GM19455 (cell line): ENCODE data around the gene ZIC5.

ENCODE experiments used
- ATAC-seq: cut with Tn5 transposase; IDR thresholded peaks from one replicate; pipeline ENCODE4 v1.9.1; 2021; ENCODE audit not compliant: unreplicated experiment

Gene ZIC5

DNA sequence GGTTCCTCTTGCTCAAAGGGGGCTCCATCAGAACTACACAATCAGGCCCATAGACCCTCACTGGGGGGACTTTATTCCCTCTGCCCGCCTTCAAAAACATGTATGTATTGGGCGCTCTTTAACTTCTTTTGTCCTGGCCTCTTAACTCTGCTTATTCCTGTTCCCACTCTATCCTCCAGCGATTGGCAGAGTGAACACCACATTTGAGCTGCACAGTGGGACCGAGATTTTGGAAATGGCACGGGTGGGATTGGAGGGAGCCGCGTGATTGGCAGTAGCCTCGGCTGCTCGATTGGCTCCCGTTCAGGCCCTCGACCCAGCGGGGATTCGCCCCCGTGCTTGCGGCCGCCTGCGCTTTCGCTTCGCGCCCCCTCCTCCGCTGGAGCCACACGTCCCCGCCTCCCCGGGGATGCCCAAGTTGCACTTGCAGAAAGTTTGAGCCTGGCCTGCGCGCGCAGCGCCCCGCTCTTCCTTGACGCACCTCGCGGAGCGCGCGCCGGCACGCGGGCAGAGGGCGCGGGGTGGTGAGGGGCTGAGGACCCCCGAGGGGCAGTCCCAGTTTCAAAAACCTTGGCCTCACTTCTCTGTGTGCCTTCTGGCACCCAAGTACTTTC is at the start of gene ZIC5:
ZIC5 (minus strand) TSS at position 192 of the 614 bp plus-strand sequence; CDS start at position 28, 164 bp downstream.
- no peak for ATAC-seq

DNA sequence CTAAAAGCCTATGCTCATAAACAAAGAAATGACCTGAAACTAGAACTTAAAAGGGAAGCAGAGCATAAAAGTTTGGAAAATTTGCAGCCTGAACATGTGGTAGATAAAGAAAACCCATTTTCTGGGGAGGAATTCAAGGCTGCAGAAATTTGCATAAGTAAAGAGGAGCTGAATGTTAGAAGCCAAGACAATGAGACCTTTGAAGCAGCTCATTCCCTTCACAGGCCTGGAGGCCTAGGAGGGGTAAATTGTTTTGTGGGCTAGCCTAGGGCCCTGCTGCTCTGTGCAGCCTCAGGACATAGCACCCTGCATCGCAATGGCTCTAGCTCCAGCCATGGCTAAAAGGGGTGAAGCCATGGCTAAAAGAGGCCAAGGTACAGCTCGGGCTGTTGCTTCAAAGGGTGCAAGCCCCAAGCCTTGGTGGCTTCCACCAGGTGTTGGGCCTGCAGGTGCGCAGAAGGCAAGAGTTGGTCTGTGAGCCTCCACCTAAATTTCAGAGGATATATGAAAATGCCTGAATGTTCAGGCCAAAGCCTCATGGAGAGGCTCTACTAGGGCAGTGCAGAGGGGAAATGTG is 48.3 kb upstream of the ZIC5 start:
- no peak for ATAC-seq

DNA sequence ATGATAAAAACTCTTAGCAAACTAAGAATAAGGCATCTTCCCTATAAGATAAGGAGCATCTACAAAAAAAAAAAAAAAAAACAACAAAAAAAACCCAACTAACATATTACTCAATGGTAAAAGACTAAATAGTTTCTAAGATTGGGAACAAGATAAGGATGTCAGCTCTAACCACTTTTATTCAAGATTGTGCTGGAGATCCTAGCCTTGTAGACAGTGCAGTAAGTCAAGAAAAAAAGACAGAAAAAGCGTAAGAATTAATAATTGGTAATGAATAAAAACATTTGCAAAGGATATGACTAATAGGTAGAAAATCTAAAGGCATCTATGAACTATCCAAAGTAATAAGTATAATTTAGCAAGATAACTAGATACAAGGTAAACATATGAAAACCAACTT is 43.1 kb upstream of the ZIC5 start:
- no peak for ATAC-seq

DNA sequence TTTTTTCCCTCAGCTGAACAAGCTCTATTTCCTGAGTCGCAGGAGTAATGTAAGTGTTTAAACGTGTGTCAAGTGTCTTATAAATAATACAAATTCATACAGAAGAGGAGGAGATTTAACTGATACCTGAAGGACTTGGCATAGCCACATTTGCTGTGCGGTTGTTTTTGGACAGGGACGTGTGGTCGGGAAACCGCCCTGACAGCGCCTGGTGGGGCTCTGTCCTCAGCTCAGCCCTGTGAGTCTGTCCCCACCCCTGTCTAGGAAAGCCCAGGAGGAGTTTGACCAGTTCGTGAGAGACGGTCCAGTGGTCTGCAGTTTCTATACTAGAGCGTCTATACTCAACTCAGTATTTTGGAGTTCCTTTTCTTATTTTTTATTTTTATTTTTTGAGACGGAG is 26.7 kb upstream of the ZIC5 start:
- ATAC-seq, result no peak

DNA sequence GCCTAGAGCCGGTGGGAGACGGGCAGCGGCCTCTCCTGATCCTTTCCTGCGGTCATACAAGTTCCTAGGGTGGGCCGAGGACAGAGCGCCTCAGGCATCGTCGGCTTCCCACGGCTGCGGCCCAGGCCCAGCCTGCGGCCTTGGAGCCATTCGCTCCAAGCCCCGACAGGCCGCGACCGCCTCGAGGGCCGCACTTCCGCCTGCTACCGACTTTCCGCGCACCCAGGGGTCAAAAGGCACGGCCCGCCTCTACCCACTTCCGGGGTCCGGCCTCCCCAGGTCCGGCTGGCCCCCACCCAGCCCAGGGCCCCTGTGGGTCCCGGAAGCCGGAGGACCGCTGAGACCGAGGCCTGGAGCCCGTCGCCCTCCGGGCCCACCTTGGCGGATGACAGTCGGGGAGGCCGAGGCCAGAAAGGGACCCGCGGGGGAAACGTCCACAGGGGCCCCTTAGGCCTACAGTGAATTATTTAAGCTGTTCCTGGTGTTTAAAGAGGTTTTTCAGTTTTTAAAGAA is 26.2 kb upstream of the ZIC5 start:
- ATAC-seq, result no peak

DNA sequence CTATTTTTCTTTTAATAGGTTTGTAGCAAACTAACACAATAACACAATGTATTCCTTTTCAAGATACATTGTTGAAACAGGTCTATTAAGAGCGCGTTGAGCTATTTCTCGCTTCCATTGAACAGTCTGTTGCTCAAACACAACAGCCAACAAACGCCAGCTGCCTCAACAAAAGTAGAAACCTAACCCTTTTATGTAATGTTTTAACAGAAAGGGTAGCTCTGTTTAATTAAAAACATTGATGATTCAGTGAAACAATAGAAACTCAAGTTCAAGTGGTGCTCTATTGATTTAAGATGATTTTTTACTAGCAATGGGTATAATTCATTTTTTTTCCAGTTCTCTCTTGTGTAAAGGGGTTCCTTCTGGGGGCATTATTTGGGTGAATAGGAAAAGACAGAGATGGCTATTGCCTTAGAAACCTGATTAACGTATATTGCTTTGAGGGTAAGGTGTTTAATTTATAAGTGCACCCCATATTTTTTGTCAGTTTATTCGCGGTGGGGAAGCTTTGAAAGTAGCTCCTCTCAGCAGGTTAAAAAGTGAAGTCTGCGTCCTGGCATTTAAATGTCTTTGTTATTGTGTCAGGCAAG is 24.9 kb upstream of the ZIC5 start:
- ATAC-seq, result no peak

DNA sequence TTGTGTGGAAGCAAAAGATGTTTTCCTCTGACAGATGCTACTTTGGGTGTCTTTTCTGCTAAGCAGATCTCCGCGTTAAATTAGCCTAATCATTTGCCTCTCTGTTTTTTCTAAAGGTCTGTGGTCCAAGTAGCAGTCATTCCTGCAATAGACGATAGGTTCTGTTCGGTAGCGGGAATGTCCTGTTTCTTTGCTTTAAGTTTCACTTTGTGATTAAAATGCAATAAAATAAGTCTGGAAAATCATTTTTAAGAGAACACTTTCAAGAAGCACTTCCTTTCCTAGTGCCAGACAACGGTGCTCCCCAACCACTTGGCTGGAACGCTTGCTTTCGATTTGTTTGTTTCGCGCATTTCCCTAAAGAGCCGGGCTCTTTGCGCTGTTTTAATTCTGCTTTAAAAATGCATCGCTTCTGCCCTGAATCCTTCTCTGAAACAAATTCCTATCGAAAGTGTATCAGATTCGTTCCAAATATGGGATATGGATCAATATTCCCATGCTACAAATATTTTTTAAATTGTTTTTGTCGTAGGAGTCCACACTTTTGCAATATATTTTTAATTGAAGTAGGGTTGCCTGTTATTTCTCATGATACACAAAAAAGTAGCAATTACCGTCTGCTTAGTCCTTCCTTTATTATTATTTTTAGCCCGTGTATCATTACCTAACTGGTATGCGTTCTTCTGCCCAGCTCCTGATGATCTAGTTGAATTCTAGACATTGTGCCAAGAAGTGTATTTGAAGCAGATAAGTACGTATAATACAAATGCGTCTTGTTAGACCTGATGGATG is 24.2 kb upstream of the ZIC5 start:
- no peak for ATAC-seq

DNA sequence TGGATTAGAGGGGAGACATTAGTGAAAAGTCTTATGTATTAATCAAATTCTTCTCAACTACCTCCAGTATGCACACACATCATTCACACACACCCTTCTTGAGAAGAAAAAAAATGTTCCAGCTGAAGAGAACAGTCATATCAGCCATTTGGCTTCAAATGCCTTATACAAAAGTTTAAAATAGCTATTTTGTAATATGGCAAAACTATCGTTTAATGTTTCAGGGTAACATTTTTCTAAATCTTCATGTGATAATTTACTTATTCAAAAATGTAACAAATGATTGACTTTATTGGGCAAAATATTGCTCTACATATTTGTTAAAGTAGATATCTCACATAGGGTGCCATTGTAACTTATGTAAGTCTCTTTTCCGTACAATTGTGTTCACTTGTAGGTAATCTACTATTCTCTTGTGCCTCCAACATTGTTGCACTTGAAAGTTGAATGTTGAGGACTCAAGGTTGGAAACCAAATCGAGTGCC is 23.6 kb upstream of the ZIC5 start:
- no peak for ATAC-seq

DNA sequence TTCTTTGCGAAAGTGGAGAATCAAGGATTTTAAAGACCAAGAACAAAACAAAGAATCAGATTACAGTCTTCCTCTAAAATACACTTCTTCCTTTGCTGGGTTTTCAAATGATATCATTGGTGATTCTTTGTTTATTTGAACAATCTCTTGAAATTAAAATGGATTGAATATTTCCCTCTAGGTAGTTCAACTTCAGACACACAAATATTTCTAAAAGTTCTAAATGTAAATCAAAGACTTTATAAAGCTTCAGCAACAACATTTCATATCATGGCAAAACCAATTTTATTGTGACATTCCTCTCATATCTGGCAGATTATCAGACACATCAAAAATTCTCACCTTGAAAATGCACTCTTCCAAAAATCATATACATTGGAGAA is 23.1 kb upstream of the ZIC5 start:
- ATAC-seq, result no peak

DNA sequence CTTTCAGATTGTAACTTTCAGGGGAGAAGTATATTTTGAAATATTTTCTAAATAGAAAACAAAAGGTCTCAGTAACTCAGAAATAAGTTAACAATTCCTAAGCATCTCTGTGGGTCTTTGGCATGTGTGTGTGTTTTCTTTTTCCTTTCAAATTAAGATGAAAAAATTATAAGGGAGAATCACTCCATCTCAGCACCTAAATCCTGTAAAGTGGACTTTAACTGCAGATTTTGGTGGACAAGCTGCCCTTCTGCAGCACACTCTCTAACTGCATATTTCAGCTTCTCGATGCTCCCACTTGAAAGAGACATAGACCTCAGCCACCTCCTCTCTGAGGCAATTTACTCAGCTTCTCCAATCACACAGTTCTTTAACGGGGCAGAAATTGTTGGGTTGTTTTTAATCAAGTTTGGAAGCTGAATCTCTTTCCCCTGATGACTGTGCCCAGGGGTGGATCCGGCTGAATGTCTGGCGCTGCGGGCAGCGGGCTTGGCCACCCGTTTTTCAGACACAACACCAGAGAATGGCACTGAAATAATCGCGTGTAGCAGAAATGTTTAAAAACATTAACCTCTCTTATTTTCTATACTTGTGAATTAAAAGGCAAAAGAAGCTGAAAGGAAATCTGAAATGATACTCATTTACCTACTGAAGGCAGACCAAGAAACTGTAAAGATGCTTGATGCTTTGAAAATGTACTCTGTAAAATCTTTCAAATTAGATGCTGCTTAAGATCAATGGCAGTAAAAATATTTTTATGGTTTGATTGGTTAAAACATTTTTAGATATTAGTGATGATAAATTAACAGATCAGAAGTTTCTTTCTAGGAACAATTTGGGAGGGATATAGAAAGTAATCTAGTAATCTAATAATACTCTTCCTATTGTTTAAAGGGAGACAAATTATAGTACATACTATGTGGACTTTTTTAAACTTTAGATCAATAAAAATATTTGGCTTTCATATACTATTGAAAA is 22.4 kb upstream of the ZIC5 start:
- no peak for ATAC-seq

DNA sequence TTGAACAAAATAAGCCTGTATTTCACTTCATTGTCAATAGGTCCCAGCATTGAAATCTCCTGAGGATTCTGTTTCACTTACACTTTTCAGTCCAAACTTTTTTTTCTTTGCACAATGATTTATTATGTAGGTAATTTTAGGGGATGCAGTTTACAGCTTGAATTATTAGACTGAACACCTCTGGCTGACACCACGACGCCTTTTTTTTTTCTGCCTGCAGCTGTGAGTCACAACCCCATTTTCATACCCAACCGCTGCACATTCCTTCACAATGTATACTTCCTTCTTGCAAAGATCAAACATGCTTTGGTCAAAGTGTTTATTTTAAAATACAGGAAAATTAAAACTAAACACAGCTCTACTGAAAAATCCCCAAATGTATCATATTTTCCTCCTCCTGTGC is 21.4 kb upstream of the ZIC5 start:
- ATAC-seq, result no peak

DNA sequence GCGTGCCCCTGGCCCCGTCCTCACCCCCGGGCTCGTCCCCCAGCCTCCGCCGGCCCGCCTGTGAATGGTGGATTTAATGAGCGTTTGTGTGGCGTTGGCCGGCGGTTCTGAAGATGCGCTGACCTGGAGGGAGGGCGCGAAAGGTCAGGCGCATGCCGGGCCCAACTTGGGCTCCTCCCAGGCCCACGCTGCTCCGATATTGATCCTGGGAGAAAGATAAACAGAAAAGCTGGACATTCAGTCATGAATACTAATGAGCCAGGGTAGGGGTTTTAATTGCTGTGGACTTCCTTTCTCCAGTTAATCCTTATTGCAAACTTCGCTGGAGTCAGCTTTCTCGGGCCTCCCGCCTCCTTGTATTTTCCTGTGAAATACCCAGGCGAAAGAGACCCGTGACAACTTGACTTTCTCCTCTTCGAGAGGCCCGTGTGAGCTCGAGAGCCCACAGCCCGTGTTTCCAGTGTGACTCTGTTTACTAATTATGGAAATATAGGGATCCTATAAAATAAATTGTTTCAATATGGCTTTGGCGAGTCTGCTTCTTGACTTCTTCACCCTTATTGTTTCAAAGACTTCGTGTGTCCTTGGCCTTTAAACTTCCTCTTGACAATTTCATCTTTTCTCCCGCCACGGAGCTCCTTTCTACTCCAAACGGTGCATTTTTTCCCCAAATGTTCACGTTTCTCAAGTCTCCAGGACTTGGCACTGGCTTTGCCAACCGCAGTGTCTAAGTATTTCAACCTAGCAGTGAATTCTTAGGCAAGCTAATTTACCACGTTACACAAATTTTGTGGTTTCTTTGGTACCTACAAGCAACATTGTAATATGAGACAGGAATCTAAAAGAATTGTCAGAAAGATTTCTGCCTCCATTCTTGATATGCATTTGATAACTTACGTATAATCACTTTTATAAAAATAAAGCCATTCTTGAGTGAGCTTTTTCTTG is 20.5 kb upstream of the ZIC5 start:
- ATAC-seq, result no peak

DNA sequence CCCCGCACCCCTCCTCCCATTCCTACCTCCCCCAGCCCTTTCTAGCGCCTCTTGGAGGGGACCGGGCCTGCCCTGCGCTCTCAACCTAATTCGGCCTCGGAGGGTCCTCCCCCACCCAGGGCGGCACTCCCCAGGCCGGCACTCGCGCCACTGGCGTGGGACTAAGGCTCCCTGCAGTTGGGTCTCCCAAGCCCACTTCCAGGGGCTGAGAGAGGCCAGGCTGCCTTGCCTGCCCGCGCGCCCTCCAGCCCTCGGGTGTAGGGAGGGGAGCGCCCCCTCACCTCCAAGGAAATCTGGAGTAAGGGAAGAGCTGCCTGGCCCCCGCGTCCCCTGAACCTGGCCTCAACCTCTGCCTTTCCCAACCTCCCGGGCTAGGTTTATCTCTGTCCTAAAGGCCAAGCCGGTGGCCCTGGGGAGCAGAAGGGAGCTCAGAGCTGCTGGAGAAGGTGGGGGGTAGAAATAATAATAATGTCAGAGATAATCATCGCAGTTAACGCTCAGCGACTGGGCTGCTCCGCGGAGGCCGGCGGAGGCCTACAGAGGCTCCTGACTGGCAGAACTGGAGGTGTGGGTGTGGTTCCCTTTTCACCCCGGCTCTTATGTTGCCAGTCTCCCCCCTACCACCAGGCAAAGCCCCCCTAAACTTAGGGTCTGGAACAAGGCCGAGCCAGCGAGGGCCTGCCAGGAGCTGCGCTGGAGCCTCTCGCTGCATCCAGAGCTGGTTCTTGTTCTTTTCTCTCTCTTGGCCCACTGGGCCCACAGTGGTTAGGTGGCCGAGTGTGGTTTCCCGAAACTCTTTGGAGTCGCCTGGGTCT is 19.7 kb upstream of the ZIC5 start:
- ATAC-seq, result no peak

DNA sequence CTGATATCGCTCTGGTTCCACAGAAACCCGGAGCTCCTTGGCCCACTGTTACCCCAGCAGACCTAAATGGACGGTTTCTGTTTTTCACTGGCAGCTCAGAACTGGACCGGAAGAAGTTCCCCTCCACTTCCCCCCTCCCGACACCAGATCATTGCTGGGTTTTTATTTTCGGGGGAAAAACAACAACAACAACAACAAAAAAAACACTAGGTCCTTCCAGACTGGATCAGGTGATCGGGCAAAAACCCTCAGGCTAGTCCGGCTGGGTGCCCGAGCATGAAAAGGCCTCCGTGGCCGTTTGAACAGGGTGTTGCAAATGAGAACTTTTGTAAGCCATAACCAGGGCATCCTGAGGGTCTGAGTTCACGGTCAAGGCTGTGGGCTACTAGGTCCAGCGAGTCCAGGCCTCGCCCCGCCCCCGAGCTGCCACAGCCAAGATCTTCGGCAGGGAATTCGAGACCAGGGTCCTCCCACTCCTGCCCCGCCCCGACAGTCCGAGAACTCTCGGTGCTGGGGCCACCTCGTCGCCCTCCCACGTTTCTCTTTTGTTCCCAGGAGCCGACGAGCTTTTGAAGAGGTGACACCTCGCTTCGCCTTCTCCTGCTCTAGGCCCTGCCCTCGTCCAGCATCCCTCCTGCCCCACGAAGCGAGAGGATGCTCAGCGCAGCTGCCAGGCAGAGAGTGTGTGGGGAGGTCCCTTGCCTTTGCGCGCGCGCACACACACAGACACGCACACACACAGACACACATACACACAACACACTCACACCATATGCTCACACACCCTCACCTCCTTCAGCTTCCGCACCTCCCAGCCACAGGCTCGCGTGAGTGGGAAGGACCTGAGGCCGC is 18.8 kb upstream of the ZIC5 start:
- ATAC-seq, result no peak

DNA sequence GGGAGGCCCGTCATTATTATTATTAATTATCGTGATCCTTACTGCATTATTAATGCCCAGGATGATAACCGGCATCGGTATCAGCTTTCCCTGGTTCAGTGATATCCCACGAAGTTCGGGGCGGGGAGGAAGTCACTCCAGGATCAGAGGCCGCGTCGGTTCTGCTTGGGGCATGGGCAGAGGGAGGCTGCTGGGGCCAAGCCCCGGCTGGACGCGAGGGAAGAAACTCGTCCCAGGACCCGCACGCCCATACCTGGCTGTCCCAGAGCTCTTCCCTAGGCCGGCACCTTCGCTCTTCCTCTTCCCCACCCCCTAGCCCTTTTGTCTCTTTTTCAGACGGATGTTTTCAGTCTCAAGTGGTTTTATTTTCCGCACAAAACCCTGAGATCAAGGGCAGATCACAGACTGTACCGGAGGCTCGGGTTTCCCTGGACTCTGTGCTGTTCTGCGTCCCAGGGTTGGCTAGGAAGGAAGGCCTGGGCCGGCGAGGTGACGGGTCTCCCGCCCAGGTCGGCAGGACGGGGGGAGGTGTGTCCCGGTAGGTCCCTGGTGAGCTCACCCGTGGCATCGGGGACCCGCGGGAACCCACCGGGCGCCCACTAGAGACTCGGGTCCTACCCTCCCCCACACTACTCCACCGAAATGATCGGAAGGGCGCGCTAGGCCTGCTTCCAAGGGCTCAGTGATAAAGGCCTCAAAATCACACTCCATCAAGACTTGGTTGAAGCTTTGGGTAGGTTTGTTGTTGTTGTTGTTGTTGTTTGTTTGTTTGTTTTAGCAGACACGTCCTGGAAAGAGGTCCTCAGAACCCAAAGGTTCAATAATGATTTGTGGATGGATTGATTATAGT is 17.9 kb upstream of the ZIC5 start:
- ATAC-seq, result no peak

DNA sequence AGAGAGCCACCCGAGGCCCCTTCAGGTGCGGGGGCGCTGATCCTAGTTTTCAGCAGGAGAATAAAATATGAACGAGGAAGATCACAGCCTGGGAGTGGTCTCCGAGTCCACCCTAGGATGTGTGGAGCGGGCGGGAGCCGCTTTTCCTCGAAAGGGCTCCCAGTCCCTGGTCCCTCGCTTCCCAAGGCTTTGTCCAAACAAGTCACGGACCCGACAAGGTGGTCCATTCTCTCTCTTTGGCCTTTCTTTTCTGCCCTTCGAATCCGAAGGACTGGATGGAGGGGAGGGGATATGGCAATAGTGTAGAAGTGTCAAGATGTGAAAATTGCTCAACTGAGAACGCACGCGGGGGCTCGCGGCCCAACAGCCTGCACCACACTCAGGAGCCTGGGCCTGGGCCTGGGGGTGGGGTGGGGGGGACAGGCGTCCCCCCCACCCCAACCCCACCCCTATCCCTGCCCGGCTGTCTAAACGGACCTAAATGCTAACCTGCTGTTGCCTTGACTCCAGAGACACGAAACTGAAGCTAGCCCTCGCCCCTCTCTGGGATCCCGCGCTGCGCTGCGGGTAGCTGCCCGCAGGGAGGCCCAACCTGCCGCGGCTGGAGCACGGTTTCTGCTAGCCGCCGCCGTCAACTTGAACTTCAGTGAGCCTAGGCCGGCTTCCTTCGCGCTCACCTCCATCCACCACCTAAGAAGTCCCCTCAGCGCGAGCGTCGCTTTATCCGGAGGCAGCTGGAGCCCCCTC is 17.1 kb upstream of the ZIC5 start:
- no peak for ATAC-seq
